Measurements from ENCODE around the gene TEX36.
A peak's percentile ranks its signal among the peaks of the same experiment; 100 is the strongest.
"Not testable (repeated sequence)": the region's sequence is repeated elsewhere in the genome, so short reads cannot be mapped to it uniquely, and the experiment has no call there.

Gene TEX36

DNA sequence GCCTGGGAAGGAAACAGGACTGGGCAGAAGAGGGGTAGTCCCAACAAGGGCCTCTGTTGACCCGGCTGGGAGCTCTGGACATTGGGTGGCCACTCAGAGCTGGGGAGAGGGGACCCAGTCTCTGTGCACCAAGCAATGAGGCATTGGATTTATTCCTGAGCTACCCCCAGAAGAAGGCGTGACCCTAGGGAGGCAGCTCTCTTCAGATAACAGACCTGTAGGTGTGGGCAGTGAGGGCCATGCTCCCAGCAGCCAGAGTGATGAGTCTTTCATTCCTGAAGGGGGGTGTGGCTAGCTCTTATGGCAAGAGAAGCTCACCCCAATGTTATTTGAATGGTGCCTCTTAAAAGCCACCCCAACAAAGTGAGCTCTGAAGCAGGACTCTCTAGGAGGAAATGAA lies 20.4 kb downstream of the TEX36 start:
- Histone ChIP-seq H3K18ac (ENCODE audit: low read length) (no peak overlapping the region), H2BK120ac (ENCODE audit: low read depth, low read length) (no peak overlapping the region), H3K79me2 (ENCODE audit: control insufficient read depth, insufficient read depth, low read length) (no peaks in the 10 kb centered on the region), H2BK15ac (replicated peaks; ENCODE audit: low read depth) (no peak overlapping the region), H3K9ac (ENCODE audit: low read length) (no peak overlapping the region), H2BK5ac (ENCODE audit: low read length) (no peak overlapping the region), H3K27me3 (ENCODE audit: insufficient read depth, low read length, poor library complexity) (no peaks in the 10 kb centered on the region), H3K56ac (ENCODE audit: low read length) (no peak overlapping the region), H3K27ac (ENCODE audit: low read depth, low read length) (no peak overlapping the region), H4K5ac (ENCODE audit: low read length) (no peak overlapping the region), H4K8ac (ENCODE audit: low read depth, low read length) (no peak overlapping the region), H3K79me1 (ENCODE audit: low read length) (no peaks in the 10 kb centered on the region), H3K4me2 (ENCODE audit: low read length) (no peak overlapping the region), H3K4me1 (ENCODE audit: control insufficient read depth, low read depth, low read length) (no peaks in the 10 kb centered on the region), H3K4ac (ENCODE audit: low read depth, low read length) (no peak overlapping the region), H2AK5ac (ENCODE audit: low read length) (no peak overlapping the region), H3K36me3 (ENCODE audit: control insufficient read depth, insufficient read depth, low read length) (no peaks in the 10 kb centered on the region), H3K4me3 (ENCODE audit: low read length) (no peak overlapping the region), H3K23ac (ENCODE audit: low read length) (no peak overlapping the region)
- no peak for DNase-seq
- no CpG with 5 or more reads among the region's 2 CpGs for WGBS (ENCODE audit: extremely low coverage, insufficient coverage, low lambda C conversion rate)

- Histone ChIP-seq H3K4me2 (ENCODE audit: low read length) (no peak overlapping the region), H3K79me2 (ENCODE audit: control insufficient read depth, insufficient read depth, low read length) (no peaks in the 10 kb centered on the region), H3K4ac (ENCODE audit: low read depth, low read length) (no peak overlapping the region), H3K4me3 (ENCODE audit: low read length) (no peak overlapping the region), H3K23ac (ENCODE audit: low read length) (no peak overlapping the region), H3K4me1 (ENCODE audit: control insufficient read depth, low read depth, low read length) (no peaks in the 10 kb centered on the region), H3K18ac (ENCODE audit: low read length) (no peak overlapping the region), H3K9ac (ENCODE audit: low read length) (no peak overlapping the region), H3K36me3 (ENCODE audit: control insufficient read depth, insufficient read depth, low read length) (no peaks in the 10 kb centered on the region), H3K79me1 (ENCODE audit: low read length) (no peaks in the 10 kb centered on the region), H2BK120ac (ENCODE audit: low read depth, low read length) (no peak overlapping the region), H3K56ac (ENCODE audit: low read length) (no peak overlapping the region), H4K5ac (ENCODE audit: low read length) (no peak overlapping the region), H2BK5ac (ENCODE audit: low read length) (no peak overlapping the region), H4K8ac (ENCODE audit: low read depth, low read length) (no peak overlapping the region), H3K27me3 (ENCODE audit: insufficient read depth, low read length, poor library complexity) (no peaks in the 10 kb centered on the region), H3K27ac (ENCODE audit: low read depth, low read length) (no peak overlapping the region), H2BK15ac (replicated peaks; ENCODE audit: low read depth) (no peak overlapping the region), H2AK5ac (ENCODE audit: low read length) (no peak overlapping the region)
- DNase-seq, result peak; percentile 29
- no CpG with 5 or more reads among the region's 7 CpGs for WGBS (ENCODE audit: extremely low coverage, insufficient coverage, low lambda C conversion rate)
Observed at GRCh38 chr10:125661941-125662515, 20.9 kb downstream of the TEX36 start.

- no peaks in the 10 kb centered on the region for H3K79me2 ChIP-seq (ENCODE audit: control insufficient read depth, insufficient read depth, low read length)
- H2BK15ac ChIP-seq (replicated peaks; ENCODE audit: low read depth), result no peak overlapping the region
- H2BK5ac ChIP-seq (ENCODE audit: low read length), result no peak overlapping the region
- H3K27ac ChIP-seq (ENCODE audit: low read depth, low read length), result no peak overlapping the region
- no peak overlapping the region for H4K5ac ChIP-seq (ENCODE audit: low read length)
- no peak overlapping the region for H3K4ac ChIP-seq (ENCODE audit: low read depth, low read length)
- no peaks in the 10 kb centered on the region for H3K4me1 ChIP-seq (ENCODE audit: control insufficient read depth, low read depth, low read length)
- H3K27me3 ChIP-seq (ENCODE audit: insufficient read depth, low read length, poor library complexity), result no peaks in the 10 kb centered on the region
- H3K4me2 ChIP-seq (ENCODE audit: low read length), result no peak overlapping the region
- DNase-seq, result no peak
- no peak overlapping the region for H3K9ac ChIP-seq (ENCODE audit: low read length)
- H3K23ac ChIP-seq (ENCODE audit: low read length), result no peak overlapping the region
- H2AK5ac ChIP-seq (ENCODE audit: low read length), result no peak overlapping the region
- no peaks in the 10 kb centered on the region for H3K36me3 ChIP-seq (ENCODE audit: control insufficient read depth, insufficient read depth, low read length)
- H2BK120ac ChIP-seq (ENCODE audit: low read depth, low read length), result no peak overlapping the region
- no peaks in the 10 kb centered on the region for H3K79me1 ChIP-seq (ENCODE audit: low read length)
- H4K8ac ChIP-seq (ENCODE audit: low read depth, low read length), result no peak overlapping the region
- no CpG with 5 or more reads among the region's 12 CpGs for WGBS (ENCODE audit: extremely low coverage, insufficient coverage, low lambda C conversion rate)
- H3K4me3 ChIP-seq (ENCODE audit: low read length), result no peak overlapping the region
- no peak overlapping the region for H3K18ac ChIP-seq (ENCODE audit: low read length)
- H3K56ac ChIP-seq (ENCODE audit: low read length), result no peak overlapping the region
Observed at GRCh38 chr10:125661431-125661940, 21.5 kb downstream of the TEX36 start.

DNA sequence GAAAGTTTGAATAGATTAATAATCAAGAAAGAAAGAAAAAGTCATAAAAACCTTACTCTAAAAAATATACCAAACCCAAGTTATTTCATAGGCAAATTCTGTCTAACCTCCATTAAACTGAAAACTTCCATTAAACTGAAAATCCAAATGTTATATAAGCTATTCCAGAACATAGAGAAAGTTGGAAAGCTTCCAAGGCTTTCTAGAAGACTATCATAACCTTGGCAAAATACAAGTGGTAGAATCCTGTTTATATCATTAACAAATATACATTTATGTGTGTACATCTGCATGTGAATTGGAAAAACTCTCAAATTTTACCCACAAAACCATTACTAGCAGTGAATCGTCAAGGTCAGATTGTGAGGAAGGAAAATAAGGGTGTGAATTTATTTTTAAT lies 23.9 kb downstream of the TEX36 start:
- Histone ChIP-seq H3K36me3 (ENCODE audit: control insufficient read depth, insufficient read depth, low read length) (no peaks in the 10 kb centered on the region), H2BK120ac (ENCODE audit: low read depth, low read length) (no peak overlapping the region)
- WGBS (ENCODE audit: extremely low coverage, insufficient coverage, low lambda C conversion rate), result no CpG with 5 or more reads among the region's 1 CpG

GRCh38 chr10:125656523-125656922 lies 26.4 kb downstream of the TEX36 start:
- Histone ChIP-seq H3K56ac (ENCODE audit: low read length) (no peak overlapping the region), H3K36me3 (ENCODE audit: control insufficient read depth, insufficient read depth, low read length) (no peaks in the 10 kb centered on the region), H3K4ac (ENCODE audit: low read depth, low read length) (no peak overlapping the region), H3K27me3 (ENCODE audit: insufficient read depth, low read length, poor library complexity) (no peaks in the 10 kb centered on the region), H3K79me1 (ENCODE audit: low read length) (no peaks in the 10 kb centered on the region), H2BK5ac (ENCODE audit: low read length) (no peak overlapping the region), H3K27ac (ENCODE audit: low read depth, low read length) (no peak overlapping the region), H3K4me2 (ENCODE audit: low read length) (no peak overlapping the region), H3K4me3 (ENCODE audit: low read length) (no peak overlapping the region), H3K23ac (ENCODE audit: low read length) (no peak overlapping the region), H4K5ac (ENCODE audit: low read length) (no peak overlapping the region), H3K4me1 (ENCODE audit: control insufficient read depth, low read depth, low read length) (no peaks in the 10 kb centered on the region), H2BK120ac (ENCODE audit: low read depth, low read length) (no peak overlapping the region), H2AK5ac (ENCODE audit: low read length) (no peak overlapping the region), H2BK15ac (replicated peaks; ENCODE audit: low read depth) (no peak overlapping the region), H3K79me2 (ENCODE audit: control insufficient read depth, insufficient read depth, low read length) (no peaks in the 10 kb centered on the region), H3K9ac (ENCODE audit: low read length) (no peak overlapping the region), H3K18ac (ENCODE audit: low read length) (no peak overlapping the region), H4K8ac (ENCODE audit: low read depth, low read length) (no peak overlapping the region)
- WGBS (ENCODE audit: extremely low coverage, insufficient coverage, low lambda C conversion rate), result no CpG with 5 or more reads among the region's 3 CpGs
- no peak for DNase-seq

More for the DNA sequence above, 23.9 kb downstream of the TEX36 start:
- no peaks in the 10 kb centered on the region for H3K4me1 ChIP-seq (ENCODE audit: control insufficient read depth, low read depth, low read length)
- no peak overlapping the region for H2BK5ac ChIP-seq (ENCODE audit: low read length)
- H3K18ac ChIP-seq (ENCODE audit: low read length), result no peak overlapping the region
- no peak overlapping the region for H3K4me2 ChIP-seq (ENCODE audit: low read length)
- H3K9ac ChIP-seq (ENCODE audit: low read length), result no peak overlapping the region
- H3K23ac ChIP-seq (ENCODE audit: low read length), result no peak overlapping the region
- no peak overlapping the region for H3K4me3 ChIP-seq (ENCODE audit: low read length)
- no peak overlapping the region for H2BK15ac ChIP-seq (replicated peaks; ENCODE audit: low read depth)
- H4K8ac ChIP-seq (ENCODE audit: low read depth, low read length), result no peak overlapping the region
- no peak overlapping the region for H4K5ac ChIP-seq (ENCODE audit: low read length)
- H3K27ac ChIP-seq (ENCODE audit: low read depth, low read length), result no peak overlapping the region
- no peak for DNase-seq
- H3K56ac ChIP-seq (ENCODE audit: low read length), result no peak overlapping the region
- H3K79me1 ChIP-seq (ENCODE audit: low read length), result no peaks in the 10 kb centered on the region
- no peaks in the 10 kb centered on the region for H3K79me2 ChIP-seq (ENCODE audit: control insufficient read depth, insufficient read depth, low read length)
- no peak overlapping the region for H2AK5ac ChIP-seq (ENCODE audit: low read length)
- H3K27me3 ChIP-seq (ENCODE audit: insufficient read depth, low read length, poor library complexity), result no peaks in the 10 kb centered on the region
- H3K4ac ChIP-seq (ENCODE audit: low read depth, low read length), result no peak overlapping the region

GRCh38 chr10:125653113-125653512 lies 29.9 kb downstream of the TEX36 start:
- not testable (repeated sequence) for H2BK120ac ChIP-seq (ENCODE audit: low read depth, low read length); H3K79me2 ChIP-seq (ENCODE audit: control insufficient read depth, insufficient read depth, low read length); H3K56ac ChIP-seq (ENCODE audit: low read length); H3K9ac ChIP-seq (ENCODE audit: low read length); H2AK5ac ChIP-seq (ENCODE audit: low read length); H3K27ac ChIP-seq (ENCODE audit: low read depth, low read length); H3K4me1 ChIP-seq (ENCODE audit: control insufficient read depth, low read depth, low read length); H4K5ac ChIP-seq (ENCODE audit: low read length); H3K27me3 ChIP-seq (ENCODE audit: insufficient read depth, low read length, poor library complexity); DNase-seq; H3K36me3 ChIP-seq (ENCODE audit: control insufficient read depth, insufficient read depth, low read length); H4K8ac ChIP-seq (ENCODE audit: low read depth, low read length); H3K79me1 ChIP-seq (ENCODE audit: low read length); H3K23ac ChIP-seq (ENCODE audit: low read length); H3K18ac ChIP-seq (ENCODE audit: low read length); H2BK5ac ChIP-seq (ENCODE audit: low read length); H3K4me2 ChIP-seq (ENCODE audit: low read length); H2BK15ac ChIP-seq (replicated peaks; ENCODE audit: low read depth); H3K4ac ChIP-seq (ENCODE audit: low read depth, low read length); H3K4me3 ChIP-seq (ENCODE audit: low read length)
- no CpG with 5 or more reads among the region's 2 CpGs for WGBS (ENCODE audit: extremely low coverage, insufficient coverage, low lambda C conversion rate)
